ENCODE measurements around the gene DIO1.

DIO1 gene

DNA sequence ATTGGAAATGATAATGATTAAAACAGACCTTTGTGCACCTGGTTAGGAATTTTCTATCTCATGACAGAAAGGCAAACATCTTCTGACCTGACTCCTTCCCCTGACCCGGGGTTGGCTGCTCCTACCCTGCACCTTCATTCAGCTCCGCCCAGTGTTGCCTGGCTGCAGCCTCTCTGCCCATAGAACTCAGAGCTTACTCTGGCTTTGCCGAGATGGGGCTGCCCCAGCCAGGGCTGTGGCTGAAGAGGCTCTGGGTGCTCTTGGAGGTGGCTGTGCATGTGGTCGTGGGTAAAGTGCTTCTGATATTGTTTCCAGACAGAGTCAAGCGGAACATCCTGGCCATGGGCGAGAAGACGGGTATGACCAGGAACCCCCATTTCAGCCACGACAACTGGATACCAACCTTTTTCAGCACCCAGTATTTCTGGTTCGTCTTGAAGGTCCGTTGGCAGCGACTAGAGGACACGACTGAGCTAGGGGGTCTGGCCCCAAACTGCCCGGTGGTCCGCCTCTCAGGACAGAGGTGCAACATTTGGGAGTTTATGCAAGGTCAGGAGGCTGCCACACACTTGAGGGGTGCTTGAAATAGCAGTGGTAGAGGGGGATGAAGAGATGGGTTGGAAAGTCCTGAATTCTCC is at the start of gene DIO1:
Gene DIO1 (plus strand): TSS at position 189 of the 638 bp plus-strand sequence. CDS start 24 bp downstream, at position 213.
- Mint-ChIP-seq H3K27me3 (ENCODE audit: low read depth, poor library complexity) (peaks cover 15% of the 10 kb centered on the region), H3K4me1 (peaks cover 72% of the 10 kb centered on the region), H3K27ac (peak within 1 kb of the TSS; percentile 35), H3K36me3 (ENCODE audit: low read depth) (no peaks in the 10 kb centered on the region), H3K9me3 (no peaks in the 10 kb centered on the region), H3K4me3 (no peak within 1 kb of the TSS)
- peak; percentile 16 for DNase-seq
- TF ChIP-seq CTCF (IDR thresholded peaks at IDR 0.05) = no peak

DNA sequence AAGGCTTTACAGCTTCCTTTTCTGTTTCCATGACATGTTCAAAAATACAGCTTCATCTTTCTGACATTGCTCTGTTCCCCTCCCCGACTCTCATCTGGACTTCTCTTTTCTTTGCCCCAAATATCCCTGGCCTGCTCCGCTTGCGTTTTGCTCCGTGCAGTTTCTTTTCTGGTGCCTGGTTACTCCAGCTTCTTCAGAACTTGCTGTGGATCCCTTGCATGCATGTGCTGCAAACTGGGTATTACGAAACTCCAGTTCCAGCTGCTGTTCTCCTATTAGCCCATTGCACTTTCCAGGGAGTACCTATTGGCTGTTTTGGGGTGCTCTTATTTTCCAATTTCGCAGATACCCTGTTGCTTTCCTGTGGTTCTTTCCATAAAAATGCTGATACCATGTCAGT is 46.0 kb upstream of the DIO1 start:
- TF ChIP-seq CTCF (IDR thresholded peaks at IDR 0.05) = no peak

DNA sequence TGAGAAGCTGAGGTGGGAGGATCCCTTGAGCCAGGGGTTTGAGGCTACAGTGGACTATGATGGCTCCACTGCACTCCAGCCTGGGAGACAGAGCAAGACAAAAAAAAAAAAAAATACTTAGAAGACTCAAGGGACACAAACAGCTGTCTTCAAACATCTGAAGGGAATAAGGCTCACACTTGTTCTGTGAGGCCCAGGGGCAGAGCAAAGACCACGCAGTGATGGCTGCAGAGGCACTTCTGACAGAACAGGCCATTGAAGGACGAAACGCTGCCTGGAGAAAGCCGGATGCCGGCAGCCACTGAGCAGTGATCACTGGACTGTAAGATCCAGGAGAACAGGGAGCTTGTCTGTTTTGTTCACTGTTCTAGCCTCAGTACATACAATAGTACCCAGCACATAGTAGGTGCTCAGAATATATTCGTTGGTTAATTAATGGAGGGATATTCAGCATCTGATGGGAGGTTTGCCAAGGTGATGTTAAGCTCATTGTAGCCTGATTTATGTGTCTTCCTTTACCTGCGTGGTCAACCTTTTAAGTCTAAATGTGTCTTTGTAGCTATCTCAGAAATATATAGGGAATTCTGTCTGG is 43.8 kb upstream of the DIO1 start:
- Mint-ChIP-seq H3K4me1 (peaks cover 13% of the 10 kb centered on the region), H3K27me3 (ENCODE audit: low read depth, poor library complexity) (peaks cover 3% of the 10 kb centered on the region), H3K36me3 (ENCODE audit: low read depth) (peaks cover 52% of the 10 kb centered on the region), H3K4me3 (no peak overlapping the region), H3K9me3 (peaks cover 12% of the 10 kb centered on the region), H3K27ac (peak overlapping the region; percentile 66)
- DNase-seq = no peak
- TF ChIP-seq CTCF (IDR thresholded peaks at IDR 0.05) = no peak

More for the DNA sequence above, 46.0 kb upstream of the DIO1 start:
- H3K27ac Mint-ChIP-seq = no peak overlapping the region
- no peak overlapping the region for H3K4me3 Mint-ChIP-seq
- peaks cover 13% of the 10 kb centered on the region for H3K4me1 Mint-ChIP-seq
- peaks cover 3% of the 10 kb centered on the region for H3K27me3 Mint-ChIP-seq (ENCODE audit: low read depth, poor library complexity)
- DNase-seq = no peak
- H3K9me3 Mint-ChIP-seq = peaks cover 25% of the 10 kb centered on the region
- H3K36me3 Mint-ChIP-seq (ENCODE audit: low read depth) = peaks cover 42% of the 10 kb centered on the region

GRCh38 chr1:53851571-53852285 is 42.3 kb upstream of the DIO1 start:
- peaks cover 13% of the 10 kb centered on the region for H3K4me1 Mint-ChIP-seq
- H3K9me3 Mint-ChIP-seq = peaks cover 10% of the 10 kb centered on the region
- DNase-seq = no peak
- peaks cover 3% of the 10 kb centered on the region for H3K27me3 Mint-ChIP-seq (ENCODE audit: low read depth, poor library complexity)
- H3K27ac Mint-ChIP-seq = no peak overlapping the region
- peaks cover 62% of the 10 kb centered on the region for H3K36me3 Mint-ChIP-seq (ENCODE audit: low read depth)
- no peak for TF ChIP-seq CTCF (IDR thresholded peaks at IDR 0.05)
- no peak overlapping the region for H3K4me3 Mint-ChIP-seq

- no peaks in the 10 kb centered on the region for H3K9me3 Mint-ChIP-seq
- H3K4me3 Mint-ChIP-seq = no peak overlapping the region
- H3K27me3 Mint-ChIP-seq (ENCODE audit: low read depth, poor library complexity) = no peaks in the 10 kb centered on the region
- H3K27ac Mint-ChIP-seq = no peak overlapping the region
- peaks cover 10% of the 10 kb centered on the region for H3K4me1 Mint-ChIP-seq
- H3K36me3 Mint-ChIP-seq (ENCODE audit: low read depth) = peaks cover 21% of the 10 kb centered on the region
- peak; percentile 83 for TF ChIP-seq CTCF (IDR thresholded peaks at IDR 0.05)
- peak; percentile 45 for DNase-seq
These were observed 33.0 kb upstream of the DIO1 start for GRCh38 chr1:53860967-53861411.
